ENCODE measurements around the gene KRTAP10-7. TPM values are rescaled to one million over a fixed set of nuclear protein-coding genes. Genes with fewer than 3 reads are reported as not detected.
"Not testable (repeated sequence)": the region's sequence is repeated elsewhere in the genome, so short reads cannot be mapped to it uniquely, and the experiment has no call there.

KRTAP10-7 gene
- total RNA-seq, 1 experiment from 2014 or later: not detected

DNA sequence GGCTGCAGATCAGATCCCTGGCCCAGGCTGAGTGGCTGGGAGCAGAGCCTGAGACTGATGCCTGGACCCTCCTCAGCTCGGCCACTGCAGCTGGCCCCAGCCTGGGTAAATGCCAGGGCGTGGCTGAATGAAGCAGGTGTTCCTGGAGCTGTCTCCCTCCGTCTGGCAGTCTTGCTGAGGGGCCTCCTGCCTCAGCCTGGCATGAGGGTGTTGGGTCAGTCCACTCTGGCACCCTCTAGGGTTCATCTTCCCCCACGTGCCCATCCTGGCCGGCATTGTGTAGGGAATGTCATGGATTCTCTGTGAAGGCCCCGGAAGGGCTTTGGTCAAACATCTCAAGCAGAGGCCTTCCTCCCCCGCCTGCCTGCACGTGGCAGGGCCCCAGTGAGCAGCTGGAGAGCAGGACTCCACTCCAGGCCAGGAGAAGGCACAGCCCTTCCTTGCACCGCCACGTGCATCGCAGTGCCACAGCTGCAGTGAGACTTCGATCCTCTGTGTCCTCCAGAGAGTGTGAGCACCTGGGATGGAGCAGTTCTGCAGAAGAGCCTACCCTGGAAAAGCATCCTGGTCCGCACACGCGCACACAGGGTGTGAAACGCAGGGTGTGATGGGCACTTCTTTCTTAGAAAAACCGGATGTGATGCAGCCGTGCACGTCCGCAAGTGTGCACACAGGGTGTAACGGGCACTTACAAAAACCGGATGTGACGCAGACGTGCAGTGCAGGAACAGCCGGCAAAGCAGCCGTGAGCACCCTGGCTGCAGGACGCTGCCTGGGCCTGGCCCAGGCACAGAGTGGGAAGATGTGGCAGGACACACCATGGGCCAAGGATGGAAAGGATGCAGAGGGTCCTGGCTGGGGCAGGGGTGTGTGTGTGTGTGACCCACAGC lies 31.5 kb upstream of the KRTAP10-7 start:
- DNase-seq: no peak
- peaks cover 3% of the 10 kb centered on the region for H3K27me3 ChIP-seq
- no peaks in the 10 kb centered on the region for H3K36me3 ChIP-seq
- peaks cover 15% of the 10 kb centered on the region for H3K9me3 ChIP-seq
- no peak overlapping the region for H3K4me3 ChIP-seq

DNA sequence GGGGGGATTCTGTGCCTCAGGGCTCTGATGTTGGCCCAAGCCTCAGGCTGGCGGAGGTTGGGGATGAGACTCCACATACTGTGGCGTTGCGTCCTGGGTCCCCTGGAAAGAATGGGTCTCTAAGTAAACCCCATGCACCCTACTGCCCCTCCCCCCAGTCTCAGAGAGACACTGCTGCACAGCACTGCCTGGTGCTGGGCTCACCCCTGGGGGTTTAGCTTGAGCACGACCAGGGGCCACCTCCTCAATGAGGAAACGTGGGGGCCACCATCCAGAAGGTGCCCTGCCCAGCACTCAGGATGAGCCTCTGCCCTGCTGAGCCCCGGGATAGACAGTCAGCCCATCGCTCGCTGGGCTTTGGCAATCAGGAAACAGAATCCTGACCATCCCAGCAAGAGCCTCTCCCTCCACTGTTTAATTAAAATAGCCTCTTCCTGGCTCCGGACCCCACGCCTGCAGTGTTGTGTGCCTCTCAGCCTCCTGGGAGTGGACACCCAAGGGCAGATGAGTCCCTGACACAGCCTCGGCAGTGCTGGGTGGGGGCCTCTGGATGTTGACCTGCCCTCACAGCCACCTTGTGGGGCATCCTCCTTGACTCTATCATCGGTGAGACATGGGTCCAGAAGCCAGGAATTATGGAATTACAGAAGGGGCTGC lies 30.4 kb upstream of the KRTAP10-7 start:
- Histone ChIP-seq H3K9me3 (peaks cover 13% of the 10 kb centered on the region), H3K27me3 (no peaks in the 10 kb centered on the region; the same call in 1 of the 2 replicates), H3K4me3 (no peak overlapping the region), H3K36me3 (no peaks in the 10 kb centered on the region)
- no peak for DNase-seq

DNA sequence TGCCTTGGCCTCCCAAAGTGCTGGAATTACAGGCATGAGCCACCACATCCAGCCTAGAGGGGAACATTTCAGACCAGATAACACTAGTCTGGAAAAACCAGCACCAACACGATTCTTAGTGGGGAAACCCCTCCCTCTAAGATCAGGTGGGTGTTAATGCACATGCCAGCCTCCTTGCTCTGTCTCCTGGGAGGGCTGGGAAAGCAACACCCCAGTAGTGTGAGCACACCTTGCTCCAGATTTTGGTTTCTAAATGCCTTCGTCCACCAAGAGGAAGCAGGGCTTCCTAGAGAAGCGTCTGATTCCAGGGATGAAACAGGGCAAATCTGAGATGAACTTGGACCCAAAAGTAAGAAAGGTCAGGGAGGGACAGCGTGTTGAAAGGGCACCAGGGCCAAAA lies 29.1 kb upstream of the KRTAP10-7 start:
- peaks cover 15% of the 10 kb centered on the region for H3K9me3 ChIP-seq
- DNase-seq: no peak
- H3K4me3 ChIP-seq: no peak overlapping the region
- H3K36me3 ChIP-seq: no peaks in the 10 kb centered on the region
- no peaks in the 10 kb centered on the region; the same call in 1 of the 2 replicates for H3K27me3 ChIP-seq

DNA sequence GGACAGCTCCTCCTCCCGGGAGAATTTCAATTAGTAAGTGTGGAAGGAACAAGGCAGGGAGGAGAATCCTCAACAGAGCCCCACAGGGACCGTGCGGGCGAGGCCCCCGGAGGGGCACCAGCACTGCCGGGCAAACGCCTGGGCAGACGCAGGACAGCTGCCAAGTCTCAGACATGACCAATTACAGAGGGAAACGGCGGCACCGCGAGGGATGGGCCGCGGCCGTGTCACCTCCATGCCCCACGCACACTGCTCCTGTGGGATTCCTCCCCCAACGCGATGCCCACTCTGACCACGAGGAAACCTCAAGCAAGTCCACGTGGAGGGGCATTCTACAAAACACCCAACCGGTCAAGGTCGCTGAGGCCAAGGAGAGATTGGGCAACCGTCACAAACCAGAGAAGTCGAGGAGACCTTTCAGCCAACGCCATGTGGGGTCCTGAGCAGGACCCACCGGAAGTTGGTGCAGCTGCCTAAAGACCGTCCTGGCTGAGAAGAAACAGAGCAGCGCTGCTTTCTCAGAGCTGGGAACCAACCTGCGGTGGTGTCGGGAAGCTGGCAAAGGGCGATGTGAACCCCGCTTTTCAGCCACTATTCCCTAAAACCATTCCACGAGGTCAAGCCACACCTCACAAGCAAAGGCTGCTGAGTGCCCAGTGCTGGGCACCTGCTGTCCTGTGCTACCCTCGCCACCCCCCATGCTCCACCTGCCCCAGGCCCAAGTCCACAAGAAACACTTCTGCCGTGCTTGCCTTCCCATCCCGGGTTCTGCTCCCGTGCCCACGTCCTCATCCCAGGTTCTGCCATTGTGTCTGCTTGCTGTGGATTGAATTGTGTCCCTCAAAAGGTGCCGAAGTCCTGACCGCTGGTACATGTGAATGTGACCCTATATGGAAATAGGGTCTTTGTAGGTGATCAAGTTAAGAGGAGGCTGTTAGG lies 28.3 kb upstream of the KRTAP10-7 start:
- Histone ChIP-seq H3K27me3 (no peaks in the 10 kb centered on the region; the same call in 1 of the 2 replicates), H3K9me3 (peaks cover 20% of the 10 kb centered on the region), H3K36me3 (no peaks in the 10 kb centered on the region), H3K4me3 (no peak overlapping the region)
- no peak for DNase-seq

DNA sequence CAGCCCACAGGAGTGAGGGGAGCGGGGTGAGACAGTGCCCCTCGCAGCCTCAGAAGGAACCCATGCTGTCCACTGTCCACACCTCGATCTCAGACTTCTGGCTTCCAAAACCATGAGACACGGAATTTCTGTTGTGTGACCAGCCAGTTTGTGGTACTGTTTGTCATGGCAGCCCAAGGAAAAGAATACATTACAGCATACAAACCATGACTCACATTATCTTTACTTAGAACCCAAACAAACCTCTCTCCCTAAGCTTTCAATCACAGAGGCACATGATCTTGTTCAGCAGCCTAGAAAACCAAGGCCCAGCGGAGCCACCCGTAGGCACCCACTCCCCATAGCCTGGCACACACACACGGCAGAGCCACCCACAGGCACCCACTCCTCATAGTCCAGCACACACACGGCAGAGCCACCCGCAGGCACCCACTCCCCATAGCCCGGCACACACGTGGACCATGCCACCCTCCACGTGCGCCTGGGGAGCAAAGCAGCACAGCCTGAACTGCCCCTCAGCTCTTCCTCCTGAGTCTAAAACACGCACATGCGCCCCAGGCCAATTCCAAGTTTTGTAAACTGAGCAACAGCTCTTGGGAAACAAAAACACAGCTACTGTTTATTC lies 27.3 kb upstream of the KRTAP10-7 start:
- no peak overlapping the region for H3K4me3 ChIP-seq
- peaks cover 25% of the 10 kb centered on the region for H3K9me3 ChIP-seq
- H3K27me3 ChIP-seq: no peaks in the 10 kb centered on the region
- H3K36me3 ChIP-seq: no peaks in the 10 kb centered on the region
- DNase-seq: no peak

DNA sequence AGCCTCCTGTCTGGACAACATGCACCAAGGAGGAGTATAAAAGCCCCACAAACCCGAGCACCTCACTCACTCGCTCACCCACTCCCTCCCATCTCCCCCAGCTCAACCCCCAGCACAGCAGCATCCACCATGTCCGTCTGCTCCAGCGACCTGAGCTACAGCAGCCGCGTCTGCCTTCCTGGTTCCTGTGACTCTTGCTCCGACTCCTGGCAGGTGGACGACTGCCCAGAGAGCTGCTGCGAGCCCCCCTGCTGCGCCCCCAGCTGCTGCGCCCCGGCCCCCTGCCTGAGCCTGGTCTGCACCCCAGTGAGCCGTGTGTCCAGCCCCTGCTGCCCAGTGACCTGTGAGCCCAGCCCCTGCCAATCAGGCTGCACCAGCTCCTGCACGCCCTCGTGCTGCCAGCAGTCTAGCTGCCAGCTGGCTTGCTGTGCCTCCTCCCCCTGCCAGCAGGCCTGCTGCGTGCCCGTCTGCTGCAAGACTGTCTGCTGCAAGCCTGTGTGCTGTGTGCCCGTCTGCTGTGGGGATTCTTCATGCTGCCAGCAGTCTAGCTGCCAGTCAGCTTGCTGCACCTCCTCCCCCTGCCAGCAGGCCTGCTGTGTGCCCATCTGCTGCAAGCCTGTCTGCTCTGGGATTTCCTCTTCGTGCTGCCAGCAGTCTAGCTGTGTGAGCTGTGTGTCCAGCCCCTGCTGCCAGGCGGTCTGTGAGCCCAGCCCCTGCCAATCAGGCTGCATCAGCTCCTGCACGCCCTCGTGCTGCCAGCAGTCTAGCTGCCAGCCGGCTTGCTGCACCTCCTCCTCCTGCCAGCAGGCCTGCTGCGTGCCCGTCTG lies 26.6 kb upstream of the KRTAP10-7 start, which contains the start of gene KRTAP10-4:
KRTAP10-4 (plus strand) TSS at position 100 of the 827 bp plus-strand sequence; CDS start at position 130, 30 bp downstream.
- not testable (repeated sequence) for H3K27me3 ChIP-seq, H3K36me3 ChIP-seq

DNA sequence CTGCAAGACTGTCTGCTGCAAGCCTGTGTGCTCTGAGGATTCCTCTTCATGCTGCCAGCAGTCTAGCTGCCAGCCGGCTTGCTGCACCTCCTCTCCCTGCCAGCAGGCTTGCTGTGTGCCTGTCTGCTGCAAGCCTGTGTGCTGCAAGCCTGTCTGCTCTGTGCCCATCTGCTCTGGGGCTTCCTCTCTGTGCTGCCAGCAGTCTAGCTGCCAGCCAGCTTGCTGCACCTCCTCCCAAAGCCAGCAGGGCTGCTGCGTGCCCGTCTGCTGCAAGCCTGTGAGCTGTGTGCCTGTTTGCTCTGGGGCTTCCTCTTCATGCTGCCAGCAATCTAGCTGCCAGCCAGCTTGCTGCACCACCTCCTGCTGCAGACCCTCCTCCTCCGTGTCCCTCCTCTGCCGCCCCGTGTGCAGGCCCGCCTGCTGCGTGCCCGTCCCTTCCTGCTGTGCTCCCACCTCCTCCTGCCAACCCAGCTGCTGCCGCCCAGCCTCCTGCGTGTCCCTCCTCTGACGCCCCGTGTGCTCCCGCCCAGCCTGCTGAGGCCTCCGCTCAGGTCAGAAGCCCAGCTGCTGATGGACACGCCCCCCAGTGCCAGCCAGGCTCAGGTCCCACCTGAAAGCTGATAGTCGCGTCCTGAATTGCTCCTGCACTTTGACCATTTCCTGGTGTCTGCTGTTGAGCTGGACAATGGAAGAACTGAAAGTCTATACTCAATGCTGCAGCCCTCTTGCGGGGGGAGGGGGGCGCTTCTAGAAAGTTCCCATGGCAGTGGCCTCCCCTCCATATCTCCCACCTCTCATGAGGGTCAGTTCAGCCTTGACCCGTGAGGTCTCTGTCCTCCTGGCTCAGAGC lies 25.7 kb upstream of the KRTAP10-7 start:
- peak; percentile 54 for DNase-seq
- Histone ChIP-seq H3K9me3 (peaks cover 28% of the 10 kb centered on the region), H3K4me3 (no peak overlapping the region), H3K36me3 (no peaks in the 10 kb centered on the region), H3K27me3 (no peaks in the 10 kb centered on the region)

More for the DNA sequence above, 26.6 kb upstream of the KRTAP10-7 start, which contains the start of gene KRTAP10-4:
- peak; percentile 50 for DNase-seq
- H3K9me3 ChIP-seq: peaks cover 28% of the 10 kb centered on the region
- not testable (repeated sequence) for H3K4me3 ChIP-seq

DNA sequence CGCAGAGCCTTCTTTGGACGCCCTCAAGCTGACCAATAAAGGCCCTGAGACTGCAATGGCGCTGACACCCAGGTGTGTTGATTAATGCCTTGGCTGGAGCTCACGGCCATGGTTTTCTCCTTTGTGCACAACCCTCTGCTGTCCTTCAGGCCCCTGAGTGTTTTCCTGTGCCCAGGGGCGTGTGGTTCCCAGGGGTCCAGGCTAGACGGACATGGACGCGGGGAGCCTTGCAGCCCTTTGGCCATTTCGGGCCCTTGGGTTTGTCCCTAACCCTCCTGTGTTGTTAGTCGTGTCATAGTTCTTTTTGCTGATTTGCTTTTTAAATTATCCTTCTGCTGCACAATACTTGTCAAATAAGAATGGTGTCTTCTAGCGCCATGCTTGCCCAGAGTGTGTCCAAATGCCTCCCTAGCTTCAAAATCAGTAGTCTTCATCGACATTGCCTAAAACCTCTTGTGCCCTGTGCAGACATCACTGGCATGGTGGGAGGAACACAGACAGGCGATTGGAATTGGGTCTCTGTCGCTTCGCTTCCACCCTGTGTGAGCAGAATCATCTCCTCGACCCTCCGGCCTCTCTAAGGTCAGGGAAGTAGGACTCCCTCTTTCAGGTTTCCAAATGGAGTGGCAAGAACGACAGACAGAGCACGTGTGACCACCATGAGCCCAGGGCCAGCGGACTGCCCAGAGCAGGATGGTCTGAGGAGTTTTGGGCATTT lies 24.9 kb upstream of the KRTAP10-7 start:
- H3K36me3 ChIP-seq: no peaks in the 10 kb centered on the region

DNA sequence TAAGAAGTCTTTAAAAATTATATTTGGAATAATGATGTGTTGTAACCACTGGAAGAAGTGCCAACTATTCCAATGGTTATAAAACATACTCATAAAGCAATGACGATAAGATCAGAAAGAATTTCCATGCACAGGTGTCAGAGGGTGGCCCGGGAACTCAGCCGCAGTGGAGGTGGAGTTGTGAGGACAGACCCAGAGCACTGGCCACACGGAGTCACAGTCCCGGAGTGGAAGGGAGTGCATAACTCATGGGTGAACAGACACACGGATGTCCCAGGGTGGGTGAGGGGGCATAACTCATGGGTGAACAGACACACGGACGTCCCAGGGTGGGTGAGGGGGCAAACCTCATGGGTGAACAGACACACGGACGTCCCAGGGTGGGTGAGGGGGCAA lies 24.4 kb upstream of the KRTAP10-7 start:
- Histone ChIP-seq H3K9me3 (peaks cover 25% of the 10 kb centered on the region), H3K36me3 (no peaks in the 10 kb centered on the region), H3K4me3 (no peak overlapping the region), H3K27me3 (no peaks in the 10 kb centered on the region)
- DNase-seq: no peak

More for the DNA sequence above, 24.9 kb upstream of the KRTAP10-7 start:
- DNase-seq: no peak
- Histone ChIP-seq H3K27me3 (no peaks in the 10 kb centered on the region), H3K4me3 (no peak overlapping the region), H3K9me3 (peaks cover 28% of the 10 kb centered on the region)

DNA sequence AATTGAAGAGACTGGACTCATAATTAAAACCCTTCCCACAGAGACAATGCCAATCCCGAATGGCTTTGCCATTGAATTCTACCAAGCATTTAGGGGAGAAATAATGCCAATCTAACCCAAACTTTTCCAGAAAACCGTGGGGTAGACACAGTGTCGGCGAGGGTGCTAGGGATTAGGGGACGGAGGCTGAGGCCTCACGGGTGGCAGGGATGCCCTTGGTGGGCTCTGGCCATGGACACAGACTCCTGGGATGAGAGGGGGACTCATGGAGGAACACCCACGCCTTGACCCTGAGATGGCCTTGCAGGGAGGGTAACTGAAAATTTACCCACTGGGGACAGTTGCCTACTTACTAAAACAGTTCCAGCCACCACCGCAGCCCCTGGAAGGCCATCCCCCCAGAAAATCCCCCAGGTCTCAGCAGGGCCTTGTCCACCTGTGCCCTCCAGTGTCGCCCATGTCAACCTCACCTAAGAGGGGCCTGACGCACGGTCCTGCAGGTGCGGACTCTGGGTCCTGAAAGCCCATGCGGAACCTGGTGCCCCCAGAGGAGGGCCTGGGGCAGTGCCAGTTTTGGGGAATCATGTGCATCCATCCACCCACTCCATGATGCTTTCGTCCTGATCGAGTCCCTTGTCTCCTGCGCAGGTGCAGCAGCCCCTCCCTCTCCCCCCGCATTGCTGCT lies 21.9 kb upstream of the KRTAP10-7 start:
- no peaks in the 10 kb centered on the region for H3K27me3 ChIP-seq
- no peak for DNase-seq
- H3K36me3 ChIP-seq: no peaks in the 10 kb centered on the region
- H3K4me3 ChIP-seq: no peak overlapping the region
- H3K9me3 ChIP-seq: peaks cover 30% of the 10 kb centered on the region

DNA sequence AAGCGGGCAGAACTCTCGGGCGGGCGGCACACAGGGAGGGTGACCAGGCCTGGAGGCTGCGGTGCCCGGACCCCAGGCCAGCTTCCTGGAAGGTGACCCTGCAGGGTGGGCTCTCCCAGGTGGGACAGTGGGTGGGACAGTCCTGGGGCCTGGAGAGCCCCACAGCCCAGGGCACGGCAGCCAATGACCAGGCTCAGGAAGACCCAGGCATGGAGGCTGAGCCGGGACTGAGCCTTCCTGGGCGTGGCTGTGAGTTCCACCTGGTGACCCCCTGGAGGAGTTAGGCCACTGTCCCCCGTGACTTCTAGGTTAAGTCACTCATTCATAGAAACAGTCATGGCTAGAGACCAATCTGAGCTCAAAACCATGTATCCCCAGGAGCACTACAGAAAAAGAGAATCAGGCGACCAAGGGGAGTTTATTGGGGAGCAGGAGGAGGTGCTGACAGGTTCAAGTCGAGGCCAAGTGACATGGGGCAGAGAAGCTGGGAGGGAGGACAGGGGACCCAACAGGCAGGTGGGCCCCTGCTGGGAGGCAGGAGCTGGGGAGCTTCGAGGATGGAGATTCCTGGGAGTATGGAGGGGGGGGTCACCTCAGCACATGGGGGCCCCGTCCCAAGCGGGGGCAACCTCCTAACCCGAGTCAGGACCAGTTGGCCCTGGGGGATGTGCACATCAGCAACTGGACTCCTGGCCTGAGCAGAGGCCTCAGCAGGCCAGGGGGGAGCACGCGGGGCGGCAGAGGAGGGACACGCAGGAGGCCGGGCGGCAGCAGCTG lies 21.2 kb upstream of the KRTAP10-7 start:
- H3K9me3 ChIP-seq: peaks cover 30% of the 10 kb centered on the region
- DNase-seq: no peak

DNA sequence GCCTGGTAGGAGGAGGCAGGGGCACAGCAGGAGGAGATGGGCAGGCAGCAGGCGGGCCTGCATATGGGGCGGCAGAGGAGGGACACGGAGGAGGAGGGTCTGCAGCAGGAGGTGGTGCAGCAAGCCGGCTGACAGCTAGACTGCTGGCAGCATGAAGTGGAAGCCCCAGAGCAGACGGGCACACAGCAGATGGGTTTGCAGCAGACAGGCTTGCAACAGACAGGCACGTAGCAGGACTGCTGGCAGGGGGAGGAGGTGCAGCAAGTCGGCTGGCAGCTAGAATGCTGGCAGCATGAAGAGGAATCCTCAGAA lies 20.6 kb upstream of the KRTAP10-7 start:
- H3K4me3 ChIP-seq: no peak overlapping the region

More for the DNA sequence above, 21.2 kb upstream of the KRTAP10-7 start:
- Histone ChIP-seq H3K27me3 (peaks cover 7% of the 10 kb centered on the region), H3K36me3 (no peaks in the 10 kb centered on the region), H3K4me3 (no peak overlapping the region)

DNA sequence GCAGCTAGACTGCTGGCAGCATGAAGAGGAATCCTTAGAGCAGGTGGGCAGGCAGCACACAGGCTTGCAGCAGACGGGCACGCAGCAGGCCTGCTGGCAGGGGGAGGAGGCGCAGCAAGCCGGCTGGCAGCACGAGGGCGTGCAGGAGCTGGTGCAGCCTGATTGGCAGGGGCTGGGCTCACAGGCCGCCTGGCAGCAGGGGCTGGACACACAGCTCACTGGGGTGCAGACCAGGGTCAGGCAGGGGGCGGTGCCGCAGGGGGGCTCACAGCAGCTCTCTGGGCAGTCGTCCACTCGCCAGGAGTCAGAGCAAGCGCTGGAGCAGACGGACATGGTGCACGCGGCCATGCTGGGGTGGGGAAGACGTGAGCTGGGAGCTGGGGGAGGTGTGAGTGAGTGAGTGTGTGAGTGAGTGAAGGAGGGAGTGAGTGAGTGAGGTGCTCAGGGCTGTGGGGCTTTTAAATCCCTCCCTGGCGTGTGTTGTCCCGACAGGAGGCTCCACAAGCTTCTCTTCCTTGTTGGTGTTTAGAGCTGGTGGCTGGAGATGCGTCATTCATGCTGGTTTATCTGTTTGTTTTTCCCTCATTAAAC lies 20.1 kb upstream of the KRTAP10-7 start, which contains the start of gene KRTAP10-5:
KRTAP10-5 (minus strand) TSS at position 374 of the 591 bp plus-strand sequence; CDS start at position 348, 26 bp downstream.
- H3K9me3 ChIP-seq: peaks cover 30% of the 10 kb centered on the region
- not testable (repeated sequence) for H3K4me3 ChIP-seq, H3K36me3 ChIP-seq, DNase-seq
- H3K27me3 ChIP-seq: peaks cover 17% of the 10 kb centered on the region

More for the DNA sequence above, 20.6 kb upstream of the KRTAP10-7 start:
- H3K36me3 ChIP-seq: no peaks in the 10 kb centered on the region
- peaks cover 30% of the 10 kb centered on the region for H3K9me3 ChIP-seq
- DNase-seq: no peak
- H3K27me3 ChIP-seq: peaks cover 11% of the 10 kb centered on the region
